MCF 10A (cell line): ENCODE data around the gene PTPRT. TPM values are rescaled to one million over a fixed set of nuclear protein-coding genes. Genes with fewer than 3 reads are reported as not detected.

ENCODE experiments used
- BruUV-seq: library from RNA; stranded (reverse); fragments of 400-500 nt; replicated peaks from 2 replicates; lab custom pipeline; 2021; lab: Mats Ljungman, UMichigan
- CTCF ChIA-PET: fragments of 300-600 bp; sonication (Branson Sonifier 250); formaldehyde crosslinking; extraction: SDS; loops from one replicate; lab custom pipeline; 2021; ENCODE audit warnings: antibody characterized with exemption, inconsistent platforms; lab: Yijun Ruan, JAX
- POLR2A ChIA-PET: fragments of 300-600, 350-650 bp; sonication (Branson Sonifier 250); formaldehyde crosslinking; extraction: SDS; loops from one replicate; lab custom pipeline; 2020; ENCODE audit warnings: antibody characterized with exemption, inconsistent platforms; lab: Yijun Ruan, JAX
- DNase-seq: peaks from one replicate; pipeline ENCODE4 v3.0.0-alpha.2; 2018; ENCODE audit not compliant: unreplicated experiment
- H3K27ac Mint-ChIP-seq: one replicate; pipeline ENCODE4 v1.8.0; 2022; ENCODE audit warnings: mild to moderate bottlenecking, low read depth, mixed read lengths; ENCODE audit not compliant: unreplicated experiment
- H3K27me3 Mint-ChIP-seq: one replicate; pipeline ENCODE4 v1.8.0; 2022; ENCODE audit warnings: mixed read lengths; ENCODE audit not compliant: insufficient read depth, unreplicated experiment
- H3K36me3 Mint-ChIP-seq: one replicate; pipeline ENCODE4 v1.8.0; 2022; ENCODE audit warnings: mild to moderate bottlenecking, moderate library complexity, mixed read lengths; ENCODE audit not compliant: insufficient read depth, unreplicated experiment
- H3K4me1 Mint-ChIP-seq: one replicate; pipeline ENCODE4 v1.8.0; 2022; ENCODE audit warnings: mixed read lengths; ENCODE audit not compliant: insufficient read depth, unreplicated experiment
- H3K4me3 Mint-ChIP-seq: one replicate; pipeline ENCODE4 v1.8.0; 2022; ENCODE audit warnings: mild to moderate bottlenecking, moderate library complexity, mixed read lengths; ENCODE audit not compliant: unreplicated experiment
- H3K9me3 Mint-ChIP-seq: one replicate; pipeline ENCODE4 v1.8.0; 2022; ENCODE audit warnings: mixed read lengths; ENCODE audit not compliant: unreplicated experiment
- CTCF ChIP-seq: fragments of 200-600 bp; IDR thresholded peaks from one replicate; pipeline ENCODE4 v1.8.0; 2022; ENCODE audit warnings: antibody characterized with exemption, mild to moderate bottlenecking; ENCODE audit not compliant: unreplicated experiment
- intact Hi-C: fragments of 100-400 bp; cut with micrococcal nuclease; formaldehyde crosslinking; loops from 2 replicates; pipeline ENCODE4 v1.14.1; 2022
- total RNA-seq: library from RNA; stranded (reverse); gene quantifications from 2 replicates; pipeline ENCODE4 v1.2.3, GENCODE V29; 2022

PTPRT gene
- total RNA-seq, 1 experiment from 2014 or later: not detected

GRCh38 chr20:42484790-42485375 is 704.8 kb downstream of the PTPRT start:
- Mint-ChIP-seq H3K9me3 (peaks cover 50% of the 10 kb centered on the region), H3K4me1 (no peaks in the 10 kb centered on the region), H3K27me3 (no peaks in the 10 kb centered on the region), H3K4me3 (no peak overlapping the region), H3K27ac (no peak overlapping the region), H3K36me3 (no peaks in the 10 kb centered on the region)
- CTCF ChIA-PET: interaction anchor here (0.6 kb wide), 1 partner anchor 577 kb away, joined by 3 read pairs; no protein-coding TSS in a partner anchor
- no peak for DNase-seq
- POLR2A ChIA-PET: no interaction called here
- no peak for TF ChIP-seq CTCF
- BruUV-seq: no TSS peak
- intact Hi-C loops: no loop called here

- Mint-ChIP-seq H3K4me3 (no peak overlapping the region), H3K4me1 (no peaks in the 10 kb centered on the region), H3K9me3 (peaks cover 51% of the 10 kb centered on the region), H3K27me3 (no peaks in the 10 kb centered on the region), H3K27ac (no peak overlapping the region), H3K36me3 (no peaks in the 10 kb centered on the region)
- ChIA-PET CTCF (interaction anchor here (0.6 kb wide), 2 partner anchors 9 to 33 kb away, joined by 3 read pairs; no protein-coding TSS in a partner anchor), POLR2A (no interaction called here)
- DNase-seq: peak; percentile 5
- no peak for TF ChIP-seq CTCF
- intact Hi-C loops: no loop called here
- no TSS peak for BruUV-seq
Observed at GRCh38 chr20:42484335-42484734, 705.4 kb downstream of the PTPRT start.

GRCh38 chr20:42483730-42484303 is 705.9 kb downstream of the PTPRT start:
- ChIA-PET POLR2A (no interaction called here), CTCF (interaction anchor here (0.6 kb wide), 2 partner anchors 8 to 33 kb away, joined by 3 read pairs; no protein-coding TSS in a partner anchor)
- TF ChIP-seq CTCF: no peak
- no TSS peak for BruUV-seq
- DNase-seq: no peak
- no peaks in the 10 kb centered on the region for H3K36me3 Mint-ChIP-seq
- peaks cover 57% of the 10 kb centered on the region for H3K9me3 Mint-ChIP-seq
- H3K4me1 Mint-ChIP-seq: no peaks in the 10 kb centered on the region
- intact Hi-C loops: no loop called here
- no peaks in the 10 kb centered on the region for H3K27me3 Mint-ChIP-seq
- H3K27ac Mint-ChIP-seq: no peak overlapping the region
- H3K4me3 Mint-ChIP-seq: no peak overlapping the region

DNA sequence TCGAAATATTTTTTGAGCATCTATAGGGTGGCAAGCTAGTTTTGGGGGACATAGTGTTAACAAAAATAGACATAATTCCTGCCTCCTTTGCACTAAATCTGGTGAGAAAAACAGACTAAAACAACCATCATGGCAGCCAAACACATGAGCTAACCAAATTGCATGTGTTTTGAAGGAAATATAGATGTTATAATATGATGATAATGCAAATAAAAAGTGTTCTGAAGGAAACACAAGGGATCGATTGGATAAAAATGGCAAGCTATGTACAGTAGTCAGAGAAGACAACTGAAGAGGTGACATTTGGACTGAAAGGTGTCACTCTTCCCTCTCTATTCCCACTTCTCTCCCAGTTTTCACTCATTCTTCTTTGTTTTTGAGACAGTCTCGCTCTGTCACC is 706.9 kb downstream of the PTPRT start:
- H3K27ac Mint-ChIP-seq: no peak overlapping the region
- DNase-seq: no peak
- H3K4me1 Mint-ChIP-seq: no peaks in the 10 kb centered on the region
- no peaks in the 10 kb centered on the region for H3K36me3 Mint-ChIP-seq
- TF ChIP-seq CTCF: no peak
- H3K27me3 Mint-ChIP-seq: no peaks in the 10 kb centered on the region
- POLR2A ChIA-PET: interaction anchor here (0.5 kb wide), 1 partner anchor 36 kb away, joined by 4 read pairs; no protein-coding TSS in a partner anchor
- BruUV-seq: no TSS peak
- peaks cover 61% of the 10 kb centered on the region for H3K9me3 Mint-ChIP-seq
- H3K4me3 Mint-ChIP-seq: no peak overlapping the region
- intact Hi-C loops: no loop called here
- CTCF ChIA-PET: interaction anchor here (0.6 to 1.1 kb wide), 4 partner anchors 13 to 745 kb away, joined by 3 to 6 read pairs (median 4); no protein-coding TSS in a partner anchor
